Neuron (in vitro differentiated cells): Measurements from ENCODE around the gene CHTF18.
"Not testable (repeated sequence)": the region's sequence is repeated elsewhere in the genome, so short reads cannot be mapped to it uniquely, and the experiment has no call there.

Experiments
- H2AFZ ChIP-seq: one replicate; pipeline ENCODE4 v1.6.1; 2013; ENCODE audit warnings: low read depth, mild to moderate bottlenecking, inconsistent platforms, low read length, moderate library complexity
- H3K27me3 ChIP-seq: one replicate; pipeline ENCODE4 v1.6.1; 2013; ENCODE audit warnings: low read length; ENCODE audit not compliant: insufficient read depth
- H3K36me3 ChIP-seq: one replicate; pipeline ENCODE4 v1.6.1; 2013; ENCODE audit warnings: low read length; ENCODE audit not compliant: insufficient read depth
- H3K4me1 ChIP-seq: one replicate; pipeline ENCODE4 v1.6.1; 2013; ENCODE audit warnings: low read length; ENCODE audit not compliant: insufficient read depth
- H3K4me3 ChIP-seq: 2 replicates; pipeline ENCODE4 v1.5.1; 2013; ENCODE audit warnings: mild to moderate bottlenecking, low read length, moderate library complexity
- H3K9me3 ChIP-seq: one replicate; pipeline ENCODE4 v1.6.1; 2013; ENCODE audit warnings: low read length

The CHTF18 gene

GRCh38 chr16:775236-775796 lies 13.1 kb upstream of the CHTF18 start:
- Histone ChIP-seq H3K27me3 (peaks cover 26% of the 10 kb centered on the region), H3K4me3 (no peak overlapping the region), H3K36me3 (no peaks in the 10 kb centered on the region)

GRCh38 chr16:776298-776697 lies 12.1 kb upstream of the CHTF18 start:
- H3K27me3 ChIP-seq = peaks cover 36% of the 10 kb centered on the region
- H2AFZ ChIP-seq, H3K4me3 ChIP-seq, H3K36me3 ChIP-seq, H3K9me3 ChIP-seq, H3K4me1 ChIP-seq: not testable (repeated sequence)

More at GRCh38 chr16:775236-775796, 13.1 kb upstream of the CHTF18 start:
- Histone ChIP-seq H3K4me1 (no peaks in the 10 kb centered on the region), H2AFZ (no peak overlapping the region), H3K9me3 (no peaks in the 10 kb centered on the region)

GRCh38 chr16:776824-777223 lies 11.6 kb upstream of the CHTF18 start:
- no peaks in the 10 kb centered on the region for H3K9me3 ChIP-seq
- no peak overlapping the region for H3K4me3 ChIP-seq
- H2AFZ ChIP-seq = no peak overlapping the region
- peaks cover 41% of the 10 kb centered on the region for H3K27me3 ChIP-seq
- no peaks in the 10 kb centered on the region for H3K4me1 ChIP-seq
- H3K36me3 ChIP-seq = no peaks in the 10 kb centered on the region

GRCh38 chr16:777826-778225 lies 10.6 kb upstream of the CHTF18 start:
- Histone ChIP-seq H3K9me3 (no peaks in the 10 kb centered on the region), H2AFZ (no peak overlapping the region), H3K36me3 (no peaks in the 10 kb centered on the region), H3K4me3 (no peak overlapping the region), H3K4me1 (no peaks in the 10 kb centered on the region), H3K27me3 (peaks cover 47% of the 10 kb centered on the region)

- Histone ChIP-seq H3K4me1 (no peaks in the 10 kb centered on the region), H3K27me3 (peaks cover 48% of the 10 kb centered on the region), H3K9me3 (no peaks in the 10 kb centered on the region), H2AFZ (no peak overlapping the region), H3K4me3 (no peak overlapping the region), H3K36me3 (no peaks in the 10 kb centered on the region)
Measured at GRCh38 chr16:778447-778846, 10.0 kb upstream of the CHTF18 start.

- no peaks in the 10 kb centered on the region for H3K4me1 ChIP-seq
- H3K4me3 ChIP-seq = no peak overlapping the region
- H3K36me3 ChIP-seq = no peaks in the 10 kb centered on the region
- H3K27me3 ChIP-seq = peaks cover 46% of the 10 kb centered on the region
- H2AFZ ChIP-seq = no peak overlapping the region
- no peaks in the 10 kb centered on the region for H3K9me3 ChIP-seq
Measured at GRCh38 chr16:778909-779527, 9.4 kb upstream of the CHTF18 start.

- Histone ChIP-seq H3K4me1 (no peaks in the 10 kb centered on the region), H3K4me3 (no peak overlapping the region), H3K36me3 (no peaks in the 10 kb centered on the region), H3K27me3 (peaks cover 45% of the 10 kb centered on the region), H3K9me3 (no peaks in the 10 kb centered on the region), H2AFZ (no peak overlapping the region)
Measured at GRCh38 chr16:779561-779960, 8.9 kb upstream of the CHTF18 start.

GRCh38 chr16:780296-780695 lies 8.1 kb upstream of the CHTF18 start:
- Histone ChIP-seq H3K4me3 (no peak overlapping the region), H3K4me1 (no peaks in the 10 kb centered on the region), H3K9me3 (no peaks in the 10 kb centered on the region), H2AFZ (no peak overlapping the region), H3K36me3 (no peaks in the 10 kb centered on the region), H3K27me3 (peaks cover 45% of the 10 kb centered on the region)

GRCh38 chr16:781346-782010 lies 6.9 kb upstream of the CHTF18 start:
- H3K27me3 ChIP-seq = peaks cover 40% of the 10 kb centered on the region
- no peaks in the 10 kb centered on the region for H3K4me1 ChIP-seq
- peaks cover 5% of the 10 kb centered on the region for H3K36me3 ChIP-seq
- no peak overlapping the region for H2AFZ ChIP-seq
- no peak overlapping the region for H3K4me3 ChIP-seq
- no peaks in the 10 kb centered on the region for H3K9me3 ChIP-seq

- Histone ChIP-seq H3K4me3 (no peak overlapping the region), H2AFZ (no peak overlapping the region), H3K36me3 (peaks cover 5% of the 10 kb centered on the region), H3K4me1 (peaks cover 5% of the 10 kb centered on the region), H3K9me3 (no peaks in the 10 kb centered on the region), H3K27me3 (peaks cover 40% of the 10 kb centered on the region)
Measured at GRCh38 chr16:782258-782657, 6.2 kb upstream of the CHTF18 start.

- Histone ChIP-seq H3K36me3 (peaks cover 5% of the 10 kb centered on the region), H3K4me3 (no peak overlapping the region), H3K4me1 (peaks cover 9% of the 10 kb centered on the region), H2AFZ (no peak overlapping the region), H3K27me3 (peaks cover 37% of the 10 kb centered on the region), H3K9me3 (no peaks in the 10 kb centered on the region)
Measured at GRCh38 chr16:782766-783403, 5.5 kb upstream of the CHTF18 start.

- Histone ChIP-seq H3K4me3 (no peak overlapping the region), H3K36me3 (peaks cover 5% of the 10 kb centered on the region), H3K27me3 (peaks cover 31% of the 10 kb centered on the region), H3K9me3 (no peaks in the 10 kb centered on the region), H2AFZ (no peak overlapping the region), H3K4me1 (peaks cover 9% of the 10 kb centered on the region)
Measured at GRCh38 chr16:783404-784161, 4.8 kb upstream of the CHTF18 start.

- Histone ChIP-seq H3K9me3 (no peaks in the 10 kb centered on the region), H3K27me3 (peaks cover 29% of the 10 kb centered on the region), H3K36me3 (peaks cover 5% of the 10 kb centered on the region), H3K4me1 (peaks cover 15% of the 10 kb centered on the region), H2AFZ (no peak overlapping the region), H3K4me3 (no peak overlapping the region)
Measured at GRCh38 chr16:784431-784830, 4.0 kb upstream of the CHTF18 start.
